HL-60/S4 (cell line): ENCODE data around the gene PIH1D2.
"Not testable (repeated sequence)": the region's sequence is repeated elsewhere in the genome, so short reads cannot be mapped to it uniquely, and the experiment has no call there.

Experiments used
- in situ Hi-C: fragments of 300-500 bp; cut with MboI; formaldehyde crosslinking; loops from 2 replicates; pipeline ENCODE4 v1.14.3; 2022; ENCODE audit warnings: low sequenced_read_pairs

The PIH1D2 gene

DNA sequence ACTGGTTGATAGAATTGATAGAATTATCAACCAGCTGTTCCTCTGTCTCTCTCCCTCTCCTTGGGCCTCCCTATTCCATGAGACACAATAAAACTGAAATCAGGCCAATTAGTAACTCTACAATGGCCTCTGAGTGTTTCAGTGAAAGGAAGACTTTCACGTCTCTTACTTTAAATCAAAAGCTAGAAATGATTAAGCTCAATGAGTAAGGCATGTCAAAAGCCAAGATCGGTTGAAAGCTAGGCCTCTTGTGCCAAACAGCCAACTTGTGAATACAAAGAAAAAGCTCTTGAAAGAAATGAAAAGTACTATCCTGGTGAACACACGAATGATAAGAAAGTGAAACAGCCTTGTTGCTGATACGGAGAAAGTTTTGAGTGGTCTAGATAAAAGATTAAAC lies 16.6 kb downstream of the PIH1D2 start:
- in situ Hi-C loops: no loop called here

DNA sequence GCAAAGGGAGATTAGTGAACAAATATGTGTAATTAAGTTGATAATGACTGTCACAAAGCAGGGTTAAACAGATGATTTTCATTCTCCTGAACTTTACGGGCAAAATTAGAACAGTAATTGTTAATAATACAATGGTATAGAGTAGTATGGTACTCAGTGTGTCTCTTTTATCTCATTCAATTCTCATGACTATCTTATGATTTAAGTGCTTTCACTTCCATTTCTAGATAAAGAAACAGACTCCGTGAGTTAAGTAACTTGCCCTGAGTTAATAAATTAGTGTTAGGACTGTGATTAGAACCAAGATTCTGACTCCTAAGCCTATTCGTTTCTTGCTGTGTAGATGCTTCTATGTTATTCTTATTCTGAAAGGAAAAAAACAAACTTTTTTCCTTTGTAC lies 22.0 kb downstream of the PIH1D2 start:
- in situ Hi-C loops: no loop called here

DNA sequence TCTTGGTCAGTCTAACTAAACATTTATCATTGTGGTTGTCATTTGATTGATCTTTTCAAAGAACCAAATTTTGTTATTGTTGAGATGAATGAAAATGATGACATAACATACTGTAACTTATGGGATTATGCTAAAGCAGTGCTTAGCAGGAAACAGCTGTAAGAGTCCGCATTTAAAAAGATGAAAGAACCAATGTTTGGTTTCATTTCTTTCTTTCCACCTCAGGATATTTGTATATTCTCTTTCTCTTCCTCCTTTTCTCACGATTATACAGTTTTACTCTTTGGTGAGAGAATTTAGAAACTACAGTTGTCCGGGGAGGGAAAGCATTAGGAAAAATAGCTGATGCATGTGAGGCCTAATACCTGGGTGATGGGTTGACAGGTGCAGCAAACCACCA lies 23.1 kb downstream of the PIH1D2 start:
- in situ Hi-C loops: no loop called here

DNA sequence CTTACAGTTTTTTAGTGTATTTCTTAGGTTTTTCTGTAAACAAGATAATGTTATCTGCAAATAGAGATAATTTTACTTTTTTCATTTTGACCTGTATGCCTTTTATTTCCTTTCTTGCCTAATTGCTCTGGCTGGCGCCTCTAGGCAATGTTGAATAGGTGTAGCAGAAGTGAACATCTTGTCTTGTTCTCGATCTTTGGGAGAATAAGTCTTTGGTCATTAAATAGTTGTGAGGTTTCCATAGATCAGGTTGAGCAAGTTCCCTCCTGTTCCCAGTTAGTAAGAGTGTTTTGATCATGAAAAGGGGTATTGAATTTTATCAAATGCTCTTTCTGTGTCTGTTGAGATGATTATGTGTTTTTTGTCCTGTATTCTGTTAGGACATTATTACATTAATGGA lies 24.0 kb downstream of the PIH1D2 start:
- in situ Hi-C loops: no loop called here

DNA sequence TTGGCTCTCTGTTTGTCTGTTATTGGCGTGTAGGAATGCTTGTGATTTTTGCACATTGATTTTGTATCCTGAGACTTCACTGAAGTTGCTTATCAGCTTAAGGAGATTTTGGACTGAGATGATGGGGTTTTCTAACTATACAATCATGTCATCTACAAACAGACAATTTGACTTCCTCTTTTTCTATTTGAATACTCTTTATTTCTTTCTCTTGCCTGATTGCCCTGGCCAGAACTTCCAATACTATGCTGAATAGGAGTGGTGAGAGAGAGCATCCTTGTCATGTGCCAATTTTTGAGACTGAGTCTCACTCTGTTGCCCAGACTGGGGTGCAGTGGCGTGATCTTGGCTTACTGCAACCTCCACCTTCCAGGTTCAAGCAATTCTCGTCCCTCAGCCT lies 25.6 kb downstream of the PIH1D2 start:
- in situ Hi-C loops: not testable (repeated sequence)

DNA sequence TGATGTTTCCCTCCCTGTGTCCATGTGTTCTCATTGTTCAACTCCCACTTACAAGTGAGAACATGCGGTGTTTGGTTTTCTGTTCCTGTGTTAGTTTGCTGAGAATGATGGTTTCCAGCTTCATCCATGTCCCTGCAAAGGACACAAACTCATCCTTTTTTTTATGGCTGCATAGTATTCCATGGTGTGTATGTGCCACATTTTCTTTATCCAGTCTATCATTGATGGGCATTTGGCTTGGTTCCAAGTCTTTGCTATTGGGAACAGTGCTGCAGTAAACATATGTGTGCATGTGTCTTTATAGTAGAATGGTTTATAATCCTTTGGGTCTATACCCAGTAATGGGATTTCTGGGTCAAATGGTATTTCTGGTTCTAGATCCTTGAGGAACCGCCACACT lies 27.2 kb downstream of the PIH1D2 start:
- in situ Hi-C loops: not testable (repeated sequence)

DNA sequence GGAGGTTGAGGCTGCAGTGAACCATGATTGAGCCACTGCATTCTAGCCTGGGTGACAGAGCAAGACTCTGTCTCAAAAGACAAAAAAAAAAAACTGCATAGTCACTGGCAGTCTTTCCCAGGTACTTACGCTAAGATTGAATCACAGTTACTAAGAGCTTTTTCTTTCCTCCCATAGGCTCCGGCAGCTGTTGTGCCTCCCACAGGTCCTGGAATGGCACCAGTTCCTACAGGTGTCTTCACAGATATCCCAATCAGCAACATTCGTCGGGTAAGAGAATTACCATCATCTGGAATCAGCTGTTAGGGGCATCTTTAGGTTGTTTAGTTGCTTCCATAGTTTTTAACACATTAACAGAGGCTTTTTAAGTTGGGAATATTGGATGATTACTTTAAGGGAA lies 28.9 kb downstream of the PIH1D2 start:
- in situ Hi-C loops: no loop called here

DNA sequence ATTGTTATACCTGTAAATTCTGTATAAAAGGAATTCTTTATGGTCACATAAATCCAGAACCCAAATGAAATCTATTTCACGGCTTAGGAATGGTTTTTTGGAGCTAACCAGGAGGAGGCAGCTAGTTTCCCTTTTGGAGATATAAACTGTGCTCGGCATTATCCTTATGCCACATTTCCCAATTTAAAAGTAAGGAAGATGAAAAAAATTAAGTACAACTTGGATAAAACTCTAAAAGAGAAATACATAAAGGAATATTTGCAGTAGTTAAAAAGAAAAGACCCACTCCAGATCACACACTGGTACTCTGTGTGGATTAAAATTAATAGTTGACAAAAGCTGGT lies 30.9 kb downstream of the PIH1D2 start:
- in situ Hi-C loops: no loop called here

DNA sequence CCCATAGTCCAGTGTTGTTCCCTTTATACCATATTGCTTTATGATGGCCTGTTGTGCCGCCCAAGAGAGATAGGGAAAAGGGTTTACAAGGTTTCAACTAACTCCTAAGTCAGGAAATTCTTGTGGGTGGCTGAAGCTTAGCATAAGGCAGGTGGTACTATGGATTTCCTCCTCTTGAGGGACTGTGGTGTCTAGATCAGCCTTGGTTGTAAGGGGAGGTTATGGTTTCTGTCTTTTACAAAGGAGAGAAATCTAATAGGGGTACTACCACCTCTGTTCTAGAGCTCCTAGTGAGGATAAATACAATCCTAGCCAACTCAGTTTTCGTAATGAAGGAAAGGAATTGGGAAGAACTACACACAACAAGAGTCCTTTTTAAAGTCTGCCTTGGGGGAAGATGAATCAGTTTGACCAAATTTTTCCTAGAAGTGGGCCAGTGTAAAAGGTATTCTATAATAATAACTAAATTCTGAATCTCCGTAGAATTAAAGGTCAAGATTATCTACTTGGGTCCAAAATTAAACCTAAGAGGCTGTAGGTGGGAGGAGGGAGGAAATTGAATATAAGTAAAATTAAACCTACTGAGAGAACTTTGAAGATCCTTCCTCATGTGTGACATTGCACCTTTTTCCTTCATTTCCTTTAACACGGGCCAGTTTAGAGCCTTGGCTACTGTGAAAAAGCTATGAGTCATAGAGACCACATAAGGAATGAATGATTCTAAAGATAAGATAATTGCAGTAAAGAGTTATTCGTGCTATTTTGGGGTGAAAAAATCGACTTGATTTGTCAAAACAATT lies 31.5 kb downstream of the PIH1D2 start:
- in situ Hi-C loops: no loop called here

DNA sequence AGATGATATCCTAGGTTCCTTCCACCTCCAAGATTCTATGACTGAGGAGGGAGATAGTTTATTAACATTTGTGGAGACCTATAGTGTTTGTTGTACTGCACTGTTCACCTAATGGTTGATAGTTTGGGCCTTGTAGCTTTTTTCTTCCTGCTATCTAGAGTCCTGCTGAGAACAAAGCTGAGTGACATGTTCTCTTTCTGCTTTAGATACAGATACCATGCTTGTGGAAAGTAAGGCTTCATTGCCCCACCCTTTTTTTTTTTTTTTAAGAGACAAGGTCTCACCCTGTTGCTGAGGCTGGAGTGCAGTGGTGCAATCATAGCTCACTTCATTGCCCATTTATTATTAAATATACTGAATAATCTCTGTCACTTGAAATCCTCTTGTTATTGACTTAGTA lies 36.3 kb downstream of the PIH1D2 start:
- in situ Hi-C loops: no loop called here

DNA sequence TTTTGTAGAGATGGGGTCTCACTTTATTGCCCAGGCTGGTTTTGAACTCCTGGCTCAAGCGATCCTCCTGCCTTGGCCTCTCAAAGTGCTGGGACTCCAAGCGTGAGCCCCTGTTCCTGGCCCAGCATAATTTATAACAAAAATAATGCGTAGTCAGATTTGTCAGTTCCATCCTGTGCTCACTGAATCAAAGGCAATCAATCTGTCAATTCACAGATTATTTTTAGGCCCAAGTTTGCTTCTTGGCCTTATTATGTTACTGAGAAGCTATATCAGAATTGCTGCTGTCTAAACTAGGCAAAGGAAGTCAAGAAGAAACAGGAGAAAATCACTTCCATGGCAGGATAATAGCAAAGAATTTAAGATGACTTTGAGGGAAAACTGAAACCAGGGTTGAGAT lies 39.9 kb downstream of the PIH1D2 start:
- in situ Hi-C loops: no loop called here

DNA sequence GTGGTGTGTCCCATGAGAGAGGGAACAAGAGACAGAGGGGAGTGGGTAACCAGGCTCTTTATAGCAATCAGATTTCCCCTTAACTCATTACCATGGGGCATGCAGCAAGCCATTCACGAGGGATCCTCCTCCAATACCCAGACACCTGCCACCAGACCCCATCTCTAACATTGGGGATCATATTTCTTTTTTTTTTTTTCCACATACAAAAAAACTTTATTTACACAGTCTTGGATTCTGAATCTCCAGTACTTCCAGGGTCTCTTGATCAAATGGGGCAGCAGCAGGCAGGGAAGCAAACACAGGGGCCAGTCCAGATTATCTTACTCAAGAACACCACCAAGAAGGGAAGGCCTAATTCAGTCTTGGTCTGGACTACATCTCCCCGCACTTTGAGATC lies 44.4 kb downstream of the PIH1D2 start:
- in situ Hi-C loops: no loop called here

DNA sequence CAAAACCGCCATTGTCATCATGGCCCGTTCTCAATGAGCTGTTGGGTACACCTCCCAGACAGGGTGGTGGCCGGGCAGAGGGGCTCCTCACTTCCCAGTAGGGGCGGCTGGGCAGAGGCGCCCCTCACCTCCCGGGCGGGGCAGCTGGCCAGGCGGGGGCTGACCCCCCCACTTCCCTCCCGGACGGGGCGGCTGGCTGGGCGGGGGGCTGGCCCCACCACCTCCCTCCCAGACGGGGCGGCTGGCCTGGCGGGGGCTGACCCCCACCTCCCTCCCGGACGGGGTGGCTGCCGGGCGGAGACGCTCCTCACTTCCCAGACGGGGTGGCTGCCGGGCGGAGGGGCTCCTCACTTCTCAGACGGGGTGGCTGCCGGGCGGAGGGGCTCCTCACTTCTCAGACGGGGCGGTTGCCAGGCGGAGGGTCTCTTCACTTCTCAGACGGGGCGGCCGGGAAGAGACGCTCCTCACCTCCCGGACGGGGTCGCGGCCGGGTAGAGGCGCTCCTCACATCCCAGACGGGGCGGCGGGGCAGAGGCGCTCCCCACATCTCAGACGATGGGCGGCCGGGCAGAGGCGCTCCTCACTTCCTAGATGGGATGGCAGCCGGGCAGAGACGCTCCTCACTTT lies 46.9 kb downstream of the PIH1D2 start:
- in situ Hi-C loops: not testable (repeated sequence)

DNA sequence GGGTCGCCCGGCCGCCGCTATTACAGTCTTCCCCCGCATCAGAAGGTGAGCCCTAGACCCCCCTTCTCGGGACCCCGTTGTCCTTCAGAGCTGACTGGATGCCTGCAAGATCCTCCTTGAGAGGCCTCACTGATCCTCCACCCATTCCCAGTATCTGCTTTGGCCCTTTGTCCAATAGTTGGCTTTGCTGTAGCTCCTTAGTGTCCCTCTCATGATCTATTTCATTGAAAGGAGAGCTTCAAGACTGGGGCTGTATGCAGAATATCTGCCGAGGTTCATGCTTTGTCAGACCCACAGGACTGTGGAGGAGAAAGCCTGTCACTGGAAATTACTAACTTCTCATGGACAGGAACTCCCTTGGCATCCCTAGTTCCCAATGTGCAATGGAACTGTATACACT lies 48.1 kb downstream of the PIH1D2 start:
- in situ Hi-C loops: no loop called here

DNA sequence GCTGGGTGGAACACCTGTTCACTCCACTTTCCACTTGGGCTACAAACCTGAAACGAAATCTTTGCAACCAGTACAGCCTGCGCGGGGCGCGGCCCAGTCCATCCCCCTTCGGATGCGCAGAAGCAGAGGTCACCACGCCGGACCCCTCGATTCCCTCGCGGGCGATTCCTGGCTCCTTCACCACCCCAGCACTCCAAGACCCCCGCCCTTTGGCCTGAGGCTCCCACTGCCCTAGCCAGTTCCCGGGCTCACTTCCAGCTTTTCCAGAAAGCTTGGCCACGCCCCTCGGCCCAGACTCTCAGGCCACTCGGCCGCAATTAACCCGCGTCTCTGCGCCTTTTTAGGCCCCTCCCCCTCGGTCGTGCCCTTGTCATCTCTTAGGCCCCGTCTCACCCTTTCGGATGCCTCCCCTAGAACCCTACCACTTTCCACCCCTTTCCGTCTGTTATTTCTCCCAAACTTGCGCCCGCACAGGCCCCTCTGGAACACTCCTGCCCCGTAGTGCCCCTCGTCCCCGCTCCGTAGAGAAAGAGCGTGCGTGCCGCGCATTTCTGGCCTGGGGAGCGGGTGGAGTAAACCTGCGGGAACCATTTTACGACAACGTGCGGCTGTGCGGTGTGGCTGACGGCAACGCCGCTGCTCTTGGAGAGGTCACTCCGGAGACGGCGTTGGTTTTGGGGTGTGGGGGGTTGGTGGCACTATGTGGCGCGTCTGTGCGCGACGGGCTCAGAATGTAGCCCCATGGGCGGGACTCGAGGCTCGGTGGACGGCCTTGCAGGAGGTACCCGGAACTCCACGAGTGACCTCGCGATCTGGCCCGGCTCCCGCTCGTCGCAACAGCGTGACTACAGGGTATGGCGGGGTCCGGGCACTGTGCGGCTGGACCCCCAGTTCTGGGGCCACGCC lies 48.8 kb downstream of the PIH1D2 start, which contains the start of gene DLAT:
DLAT (plus strand) TSS at position 636 of the 906 bp plus-strand sequence; CDS start at position 701, 65 bp downstream.
- in situ Hi-C loops: no loop called here

DNA sequence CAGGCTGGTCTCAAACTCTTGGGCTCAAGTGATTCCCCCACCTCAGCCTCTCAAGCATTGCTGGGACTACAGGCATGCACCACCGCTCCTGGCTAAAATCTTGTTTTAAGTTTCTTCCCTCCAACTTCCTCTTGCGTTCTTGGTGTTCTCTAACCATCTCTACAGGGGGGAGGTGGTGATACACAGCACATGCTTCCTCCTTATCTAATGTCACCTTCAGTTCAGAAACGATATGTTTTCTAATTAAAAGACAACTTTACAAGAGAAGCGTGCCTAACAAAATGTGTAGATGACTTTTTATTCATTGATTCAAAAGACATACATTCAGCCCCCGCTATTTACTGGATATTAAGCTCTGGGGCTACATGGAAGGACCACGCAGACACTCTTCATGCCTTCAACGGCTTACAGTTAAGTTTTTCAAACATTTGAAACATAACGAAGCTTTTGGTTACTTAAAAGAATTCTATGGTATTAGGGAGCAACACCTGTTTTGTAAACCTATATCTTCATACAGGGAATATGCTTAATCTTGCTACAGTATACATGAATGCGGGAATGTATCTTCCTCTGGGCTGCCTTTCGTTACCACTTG lies 49.5 kb downstream of the PIH1D2 start:
- in situ Hi-C loops: no loop called here

DNA sequence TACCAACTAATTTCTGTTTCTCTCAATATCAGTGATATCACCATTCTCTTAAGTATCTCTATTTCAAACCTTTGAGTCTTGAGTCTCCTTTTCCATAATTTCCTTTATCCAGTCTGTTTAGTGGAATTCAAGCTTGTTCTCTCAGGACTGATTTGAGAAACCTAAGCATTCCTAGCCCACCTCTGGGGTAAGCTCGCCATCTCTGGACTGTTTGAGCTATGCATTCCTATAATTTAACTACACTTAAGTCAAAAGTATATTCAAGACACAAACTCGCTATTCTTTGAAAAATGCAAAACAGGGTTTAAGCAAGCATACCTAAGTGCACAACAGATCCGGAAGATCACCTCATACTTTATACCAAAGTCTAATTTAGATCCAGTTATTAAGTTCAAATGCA lies 50.7 kb downstream of the PIH1D2 start:
- in situ Hi-C loops: no loop called here

DNA sequence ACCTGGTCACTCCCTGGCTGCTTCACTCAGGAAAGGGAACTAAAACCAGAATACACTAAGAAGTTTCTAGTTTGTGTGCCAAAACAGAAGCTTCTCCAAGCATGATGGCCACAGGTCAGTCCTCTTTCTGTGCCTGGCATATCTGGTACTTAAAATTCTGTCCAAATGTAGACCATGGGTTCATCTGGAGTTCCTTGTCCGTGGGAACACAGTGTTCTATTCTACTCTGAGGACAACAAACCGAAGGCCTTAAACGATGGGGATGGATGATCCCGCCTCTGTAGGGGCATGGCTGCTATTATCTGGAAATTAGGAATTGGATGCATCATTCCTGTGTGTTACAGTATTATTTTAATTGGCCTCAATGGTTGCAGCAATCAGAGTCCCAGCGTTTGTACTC lies 54.8 kb downstream of the PIH1D2 start:
- in situ Hi-C loops: no loop called here
